ENCODE measurements around the gene SYT6. TPM values are rescaled to one million over a fixed set of nuclear protein-coding genes. Genes with fewer than 3 reads are reported as not detected.
"Not testable (repeated sequence)": the region's sequence is repeated elsewhere in the genome, so short reads cannot be mapped to it uniquely, and the experiment has no call there.

Gene SYT6
- total RNA-seq, 4 donors from 2014 or later, result 1.4 TPM; not detected in 3

DNA sequence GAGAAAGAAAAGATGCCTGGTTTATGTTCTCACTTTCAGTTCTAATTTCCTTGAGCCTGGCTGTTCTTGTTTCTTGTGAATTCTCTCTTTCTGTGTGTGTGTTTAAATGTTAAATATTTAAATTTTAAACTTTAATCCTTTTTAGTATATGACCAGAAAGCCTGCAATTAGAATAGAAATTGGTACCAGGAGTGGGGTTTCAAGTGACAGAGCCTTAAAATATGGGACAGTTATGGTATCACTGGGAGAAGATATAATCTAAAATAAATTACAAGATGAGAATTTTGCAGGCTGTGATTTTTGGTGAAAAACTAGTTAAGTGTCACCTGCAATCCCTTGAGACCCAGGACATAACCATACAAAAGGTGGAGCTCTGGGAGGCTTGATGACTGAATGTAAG, 81.4 kb downstream of the SYT6 start:
- H3K9me3 ChIP-seq, result no peaks in the 10 kb centered on the region
- H3K27me3 ChIP-seq, result no peaks in the 10 kb centered on the region
- H3K4me3 ChIP-seq (replicated peaks in 1 of 3), result no peak overlapping the region
- no peak overlapping the region for H3K27ac ChIP-seq
- DNase-seq, result no peak
- H3K4me1 ChIP-seq, result no peaks in the 10 kb centered on the region
- intact Hi-C loops (cut with DNase I), result no loop called here
- TF ChIP-seq, protein P1, sequence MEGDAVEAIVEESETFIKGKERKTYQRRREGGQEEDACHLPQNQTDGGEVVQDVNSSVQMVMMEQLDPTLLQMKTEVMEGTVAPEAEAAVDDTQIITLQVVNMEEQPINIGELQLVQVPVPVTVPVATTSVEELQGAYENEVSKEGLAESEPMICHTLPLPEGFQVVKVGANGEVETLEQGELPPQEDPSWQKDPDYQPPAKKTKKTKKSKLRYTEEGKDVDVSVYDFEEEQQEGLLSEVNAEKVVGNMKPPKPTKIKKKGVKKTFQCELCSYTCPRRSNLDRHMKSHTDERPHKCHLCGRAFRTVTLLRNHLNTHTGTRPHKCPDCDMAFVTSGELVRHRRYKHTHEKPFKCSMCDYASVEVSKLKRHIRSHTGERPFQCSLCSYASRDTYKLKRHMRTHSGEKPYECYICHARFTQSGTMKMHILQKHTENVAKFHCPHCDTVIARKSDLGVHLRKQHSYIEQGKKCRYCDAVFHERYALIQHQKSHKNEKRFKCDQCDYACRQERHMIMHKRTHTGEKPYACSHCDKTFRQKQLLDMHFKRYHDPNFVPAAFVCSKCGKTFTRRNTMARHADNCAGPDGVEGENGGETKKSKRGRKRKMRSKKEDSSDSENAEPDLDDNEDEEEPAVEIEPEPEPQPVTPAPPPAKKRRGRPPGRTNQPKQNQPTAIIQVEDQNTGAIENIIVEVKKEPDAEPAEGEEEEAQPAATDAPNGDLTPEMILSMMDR (IDR thresholded peaks at IDR 0.05), result no peak
- TF ChIP-seq POLR2A (IDR thresholded peaks at IDR 0.05), result no peak
- no peaks in the 10 kb centered on the region for H3K36me3 ChIP-seq

DNA sequence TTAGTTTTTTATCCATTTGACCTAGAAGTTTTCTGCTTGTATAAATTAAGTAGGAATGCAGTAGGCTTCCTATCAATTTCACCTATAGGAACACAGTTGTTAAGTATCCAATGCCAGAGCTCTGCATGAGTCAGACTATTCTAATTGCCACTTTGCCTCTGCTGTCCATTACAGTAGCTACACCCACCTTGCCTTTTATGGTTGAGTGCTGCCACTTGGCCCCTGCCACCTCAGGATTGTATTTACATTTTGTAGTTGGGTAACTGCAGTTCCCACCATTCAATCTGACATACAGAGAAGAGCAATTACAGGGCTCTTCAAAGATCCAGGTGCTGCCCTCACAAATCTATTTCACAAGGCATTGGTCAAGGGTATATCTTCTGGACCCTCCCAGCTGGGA, 83.9 kb downstream of the SYT6 start:
- H3K27me3 ChIP-seq; H3K9me3 ChIP-seq; H3K27ac ChIP-seq; intact Hi-C loops (cut with DNase I); H3K36me3 ChIP-seq; DNase-seq; H3K4me1 ChIP-seq; H3K4me3 ChIP-seq (replicated peaks in 1 of 3): not testable (repeated sequence)

DNA sequence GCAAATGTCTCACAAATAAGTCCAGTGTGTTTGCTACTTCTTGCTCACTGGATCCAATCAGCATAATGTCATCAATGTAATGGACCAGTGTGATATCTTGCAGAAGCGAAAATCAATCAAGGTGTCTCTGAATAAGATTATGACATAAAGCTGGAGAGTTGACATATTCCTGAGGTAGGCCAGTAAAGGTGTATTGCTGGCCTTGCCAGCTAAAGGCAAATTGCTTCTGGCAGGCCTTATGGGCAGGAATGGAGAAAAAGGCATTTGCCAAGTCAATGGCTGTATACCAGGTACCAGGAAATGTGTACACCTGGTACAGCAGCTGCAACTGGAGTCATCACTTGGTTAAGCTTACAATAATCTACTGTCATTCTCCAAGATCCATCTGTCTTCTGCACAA, 85.0 kb downstream of the SYT6 start:
- H3K9me3 ChIP-seq; DNase-seq; H3K36me3 ChIP-seq; H3K27ac ChIP-seq; H3K4me3 ChIP-seq (replicated peaks in 1 of 3); intact Hi-C loops (cut with DNase I); H3K27me3 ChIP-seq; H3K4me1 ChIP-seq: not testable (repeated sequence)
- 100% methylated on average over 1 of the region's 1 CpG for WGBS, 2 donors

DNA sequence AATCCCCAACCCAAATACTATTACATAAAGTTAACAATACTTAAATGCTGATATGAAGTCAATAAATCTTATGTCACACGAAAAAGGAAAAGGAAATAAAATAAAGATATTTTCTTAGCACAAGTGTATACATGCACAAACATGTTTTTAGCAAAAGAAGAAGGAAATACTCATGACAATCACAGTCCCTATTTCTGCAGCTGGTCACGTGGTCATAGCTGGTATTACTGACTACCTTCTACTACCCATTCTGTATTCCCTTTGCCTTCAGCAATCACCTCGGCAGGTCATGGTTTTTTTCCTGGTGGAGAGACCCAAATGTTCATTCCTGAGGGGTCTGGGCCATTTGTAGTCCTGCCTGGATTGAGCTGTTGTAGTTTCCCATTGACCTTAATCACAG, 88.0 kb downstream of the SYT6 start:
- H3K36me3 ChIP-seq; H3K9me3 ChIP-seq; DNase-seq; H3K4me1 ChIP-seq; H3K4me3 ChIP-seq (replicated peaks in 1 of 3); H3K27ac ChIP-seq; H3K27me3 ChIP-seq; intact Hi-C loops (cut with DNase I): not testable (repeated sequence)
- WGBS, 2 donors, result 81 to 87% methylated on average over 3 of the region's 3 CpGs

DNA sequence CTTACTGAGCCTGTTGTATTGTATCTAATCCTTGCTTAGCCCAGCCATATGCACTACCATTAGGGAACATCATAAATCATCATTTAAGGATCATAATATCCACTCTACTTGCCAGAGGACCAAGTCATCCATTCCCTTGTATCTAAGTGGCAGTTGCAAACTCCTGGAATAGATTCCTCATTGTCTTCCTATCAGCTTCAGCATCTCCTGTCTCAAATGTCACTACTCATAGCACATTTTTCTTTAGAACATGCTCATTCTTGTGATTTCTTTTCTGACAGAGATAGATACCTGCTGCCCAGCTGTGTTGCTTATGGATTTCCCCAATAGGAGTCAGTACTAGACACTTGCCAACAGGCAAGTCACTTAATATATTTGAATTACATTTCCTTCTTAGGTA, 90.1 kb downstream of the SYT6 start:
- TF ChIP-seq, protein P1 (IDR thresholded peaks at IDR 0.05), result no peak
- no peak for TF ChIP-seq POLR2A (IDR thresholded peaks at IDR 0.05)
- Histone ChIP-seq H3K27me3 (no peaks in the 10 kb centered on the region), H3K4me3 (replicated peaks in 1 of 3) (no peak overlapping the region), H3K36me3 (no peaks in the 10 kb centered on the region), H3K9me3 (no peaks in the 10 kb centered on the region), H3K4me1 (no peaks in the 10 kb centered on the region), H3K27ac (no peak overlapping the region)
- no peak for DNase-seq
- intact Hi-C loops (cut with DNase I), result no loop called here

DNA sequence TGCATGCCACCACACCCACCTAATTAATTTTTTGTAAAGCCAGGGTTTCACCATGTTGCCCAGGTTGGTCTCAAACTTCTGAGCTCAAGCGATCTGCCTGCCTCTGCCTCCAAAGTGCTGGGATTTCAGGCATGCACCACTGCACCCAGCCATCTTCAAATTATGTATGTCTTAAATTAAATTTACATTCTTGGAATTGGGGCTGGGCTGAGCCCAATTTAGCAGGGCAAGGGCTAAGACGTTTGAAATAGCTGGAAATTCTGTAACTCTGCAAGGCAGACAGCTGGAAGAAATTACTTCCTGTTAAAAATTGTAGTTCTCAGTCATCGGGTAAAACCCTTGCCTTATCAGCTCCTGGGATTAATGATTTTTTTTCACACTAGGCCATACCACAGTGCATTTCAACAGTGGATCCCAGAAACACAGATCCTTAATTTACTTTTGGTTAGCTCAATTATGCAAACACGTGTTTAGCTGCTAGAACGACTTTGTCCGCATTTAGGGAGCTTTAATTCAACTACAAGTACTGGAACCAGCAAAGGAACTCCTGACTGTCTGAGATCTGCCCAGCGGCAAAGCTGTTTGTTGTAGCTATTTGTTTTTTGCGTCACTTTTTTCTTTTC, 91.1 kb downstream of the SYT6 start:
- no peak overlapping the region for H3K4me3 ChIP-seq (replicated peaks in 1 of 3)
- H3K27me3 ChIP-seq, result no peaks in the 10 kb centered on the region
- DNase-seq, result no peak
- no peak overlapping the region for H3K27ac ChIP-seq
- WGBS, 2 donors, result 62 to 67% methylated on average over 8 of the region's 8 CpGs
- H3K4me1 ChIP-seq, result no peaks in the 10 kb centered on the region
- H3K9me3 ChIP-seq, result no peaks in the 10 kb centered on the region
- TF ChIP-seq, protein P1 (IDR thresholded peaks at IDR 0.05), result no peak
- no peak for TF ChIP-seq POLR2A (IDR thresholded peaks at IDR 0.05)
- H3K36me3 ChIP-seq, result no peaks in the 10 kb centered on the region
- intact Hi-C loops (cut with DNase I), result no loop called here

Measured in thyroid gland (tissue), 4 donors.